GM18505 (cell line): ENCODE data around the gene IRF2.
"Not testable (repeated sequence)": the region's sequence is repeated elsewhere in the genome, so short reads cannot be mapped to it uniquely, and the experiment has no call there.

Experiments used
- ATAC-seq: cut with Tn5 transposase; IDR thresholded peaks from one replicate; pipeline ENCODE4 v1.9.1; 2021; ENCODE audit not compliant: unreplicated experiment
- POLR2A ChIP-seq: IDR thresholded peaks from 4 replicates; pipeline ENCODE4 v1.6.1; 2011; ENCODE audit warnings: borderline replicate concordance; ENCODE audit not compliant: insufficient read depth, insufficient read length; ENCODE audit errors: extremely low read depth

IRF2 gene

DNA sequence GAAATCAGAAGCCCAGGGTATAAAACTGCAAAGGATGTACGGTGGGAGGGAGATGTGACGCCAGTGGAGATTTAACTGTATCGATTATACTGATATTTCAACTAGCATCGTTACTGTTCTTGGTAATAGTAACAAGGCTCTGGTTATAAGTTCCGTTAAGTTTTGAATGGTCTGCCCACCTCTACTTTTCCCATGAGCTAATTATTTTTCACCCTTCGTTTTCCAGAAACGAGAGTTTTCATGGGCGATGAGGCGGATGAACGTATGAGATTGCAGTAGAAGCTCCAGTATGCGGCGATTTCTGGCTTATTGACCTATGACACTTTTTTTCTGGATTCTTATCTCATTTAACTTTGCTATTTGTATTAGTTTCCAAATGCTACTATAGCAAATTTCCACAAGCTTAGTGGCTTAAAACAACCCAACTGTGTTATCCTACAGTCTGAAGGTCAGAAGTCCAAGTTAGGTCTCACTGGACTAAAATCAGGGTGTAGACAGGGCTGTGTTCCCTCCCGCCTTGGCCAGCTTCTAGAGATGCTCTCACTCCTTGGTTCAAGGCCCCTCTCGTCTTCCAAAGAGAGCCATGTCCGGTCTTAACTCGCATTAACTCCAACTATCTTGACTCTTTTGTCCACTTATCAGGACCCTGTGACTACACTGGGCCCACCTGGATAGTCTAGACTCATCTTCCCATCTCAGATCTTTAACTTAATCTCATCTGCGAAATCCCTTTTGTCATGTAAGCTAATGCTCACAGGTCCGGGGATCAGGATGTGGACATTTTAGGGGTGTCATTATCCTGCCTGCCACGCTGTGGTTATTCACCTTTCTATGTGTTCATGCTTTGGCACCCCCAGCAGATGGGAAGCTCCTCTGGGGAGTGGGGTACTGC lies 122.5 kb downstream of the IRF2 start:
- ATAC-seq = no peak
- peak; percentile 38 for TF ChIP-seq POLR2A

GRCh38 chr4:184350964-184351363 lies 123.4 kb downstream of the IRF2 start:
- no peak for ATAC-seq
- no peak for TF ChIP-seq POLR2A

- TF ChIP-seq POLR2A = peak; percentile 25
- no peak for ATAC-seq
Measured at GRCh38 chr4:184350213-184350817, 124.0 kb downstream of the IRF2 start.

- ATAC-seq = no peak
- TF ChIP-seq POLR2A = peak; percentile 7
Measured at GRCh38 chr4:184349283-184350039, 124.9 kb downstream of the IRF2 start.

DNA sequence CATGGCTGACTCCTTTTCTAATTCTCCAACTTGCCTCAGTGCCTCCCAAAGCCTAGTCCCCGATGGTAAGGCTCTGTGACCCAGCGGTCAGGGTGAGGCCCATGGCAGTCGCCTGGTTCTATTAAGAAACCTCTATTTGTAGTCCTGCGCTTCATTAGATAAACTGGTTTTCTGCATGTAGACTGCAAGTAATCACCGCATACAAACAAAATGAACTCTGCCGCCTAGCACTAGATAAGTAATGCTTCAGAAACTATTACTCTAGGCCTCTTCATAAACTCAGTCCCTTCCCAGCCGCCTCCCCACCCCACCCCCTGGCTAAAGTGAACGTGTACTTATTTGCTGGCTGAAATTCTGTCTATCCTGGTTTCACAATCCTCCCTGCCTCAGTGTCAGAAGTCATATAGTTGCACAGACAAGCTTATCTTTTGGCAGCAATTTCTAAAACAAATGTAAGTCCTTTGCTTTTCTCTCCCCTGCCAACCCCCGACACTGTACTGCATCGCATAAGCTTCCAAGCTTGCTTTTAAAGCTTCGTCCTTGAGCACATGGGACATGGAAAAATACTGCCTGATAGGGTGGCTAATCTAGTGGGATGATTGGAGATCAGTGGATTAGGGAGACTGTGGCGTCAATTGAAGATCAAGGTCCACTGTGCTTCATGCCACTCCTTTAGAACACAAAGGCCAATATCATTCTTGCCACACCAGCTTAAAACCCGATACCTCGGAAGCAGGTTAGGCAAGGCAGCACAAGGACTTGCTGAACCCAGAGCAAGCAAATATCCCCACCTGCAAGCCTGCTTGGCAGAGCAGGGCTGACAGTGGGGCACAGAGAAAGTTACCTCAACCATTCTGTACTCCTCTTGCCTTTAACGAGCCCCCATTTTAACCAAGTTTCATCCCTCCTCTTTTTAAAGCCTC lies 125.8 kb downstream of the IRF2 start:
- no peak for TF ChIP-seq POLR2A
- no peak for ATAC-seq

DNA sequence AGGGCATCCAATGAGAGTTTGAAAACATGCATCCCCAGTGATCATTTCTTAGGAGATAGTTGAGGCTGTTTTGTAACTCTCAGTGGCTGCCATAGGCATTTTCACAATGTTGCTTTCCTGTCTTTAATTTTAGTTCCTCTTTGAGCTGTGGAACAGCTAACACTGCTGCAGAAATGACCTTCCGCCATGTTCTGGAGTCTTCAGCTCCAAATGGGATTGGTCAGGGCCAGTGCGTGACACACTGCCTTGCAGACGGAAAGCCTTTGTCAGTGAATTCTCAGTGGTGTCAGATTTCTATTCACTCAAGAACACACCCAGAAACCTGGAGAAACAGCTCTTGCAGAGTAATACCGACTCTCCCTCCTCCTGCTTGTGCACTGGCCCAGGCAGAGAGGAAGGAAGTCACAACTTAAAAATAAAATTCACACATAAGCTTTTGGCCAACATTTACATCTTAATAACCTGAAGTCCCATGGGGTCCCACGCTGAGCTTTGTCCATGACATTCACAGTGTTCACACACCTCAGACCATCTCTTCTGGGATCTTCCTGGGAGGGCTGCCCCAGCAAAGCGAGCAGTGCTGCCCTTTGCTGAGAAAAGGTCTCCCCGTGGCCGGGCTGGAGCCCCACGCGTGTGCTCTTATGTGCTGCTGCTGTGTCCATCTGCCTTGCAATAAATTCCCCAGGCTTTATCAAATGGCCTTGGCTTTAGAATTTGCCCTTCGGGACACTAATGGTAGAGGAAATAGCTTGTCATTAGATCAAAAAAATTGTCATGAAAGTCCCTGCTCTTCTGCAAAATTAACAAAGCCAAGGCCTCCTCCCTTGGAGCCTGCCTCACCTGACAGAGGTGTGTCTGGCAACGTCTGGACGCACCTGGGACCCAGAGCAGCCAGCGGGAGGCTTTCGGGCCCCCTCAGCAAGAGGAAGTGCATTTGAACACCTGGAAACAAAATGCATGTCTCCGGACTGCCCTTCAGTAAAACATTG lies 126.8 kb downstream of the IRF2 start:
- ATAC-seq = peak; percentile 64
- TF ChIP-seq POLR2A = peak; percentile 61

DNA sequence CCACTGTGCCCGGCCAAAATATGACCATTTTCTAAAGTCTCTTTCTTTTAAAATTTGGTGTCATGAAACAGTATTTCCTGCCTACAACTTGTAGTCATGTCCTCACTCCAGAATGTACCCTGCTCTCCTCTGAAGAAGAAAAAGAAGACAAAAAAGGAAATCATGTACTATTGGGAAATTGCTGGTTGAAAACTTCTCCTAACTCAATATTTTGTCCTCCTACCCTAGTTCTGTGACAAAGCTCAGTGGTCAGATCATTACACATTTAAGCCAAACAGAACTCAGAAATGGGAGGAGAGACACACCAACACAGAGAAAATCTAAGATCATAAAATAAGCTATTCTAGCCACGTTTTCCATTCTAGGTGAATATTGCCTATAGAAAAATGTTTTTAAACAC lies 127.7 kb downstream of the IRF2 start:
- no peak for TF ChIP-seq POLR2A
- ATAC-seq = no peak

- ATAC-seq = not testable (repeated sequence)
Measured at GRCh38 chr4:184346273-184346672, 128.1 kb downstream of the IRF2 start.

DNA sequence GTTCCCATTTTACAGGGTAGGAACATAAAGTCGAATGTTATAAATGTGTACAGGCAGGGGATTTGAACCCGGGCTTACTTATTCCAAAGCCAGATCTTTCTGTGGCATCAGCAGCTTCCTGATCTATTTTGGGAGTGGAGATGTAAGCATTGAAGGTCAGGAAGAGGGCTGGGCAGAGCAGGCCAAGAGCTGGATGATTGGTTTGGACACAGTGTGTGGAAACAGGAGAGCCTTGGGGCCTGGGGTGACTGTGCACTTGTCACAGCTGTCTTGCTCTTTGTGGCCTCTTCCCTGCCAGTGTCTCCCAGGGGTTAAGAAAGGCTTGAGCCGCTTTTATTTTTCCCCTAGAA lies 128.8 kb downstream of the IRF2 start:
- no peak for TF ChIP-seq POLR2A
- no peak for ATAC-seq

GRCh38 chr4:184344899-184345572 lies 129.3 kb downstream of the IRF2 start:
- TF ChIP-seq POLR2A = peak; percentile 52
- no peak for ATAC-seq

- ATAC-seq = no peak
Measured at GRCh38 chr4:184344435-184344834, 129.9 kb downstream of the IRF2 start.

More at GRCh38 chr4:184344435-184344834, 129.9 kb downstream of the IRF2 start:
- TF ChIP-seq POLR2A = no peak
